Heart left ventricle (tissue), 16 donors: ENCODE results near the gene DES. TPM values are rescaled to one million over a fixed set of nuclear protein-coding genes. Genes with fewer than 3 reads are reported as not detected.

Experiments
- ATAC-seq, 4 donors: fragments of 200-7000 bp; cut with Tn5 transposase; one replicate each; pipeline ENCODE4 v1.9.1; 2020 to 2022; ENCODE audit warnings: moderate library complexity in 4 of 4, mild to moderate bottlenecking in 3 of 4, moderate number of reproducible peaks in 1 of 4
- DNase-seq, 5 donors: peaks; one replicate each; pipeline ENCODE4 v3.0.0-alpha.2; 2020
- H3K27ac ChIP-seq, 12 donors: fragments of 200-600 bp; sonication (generic) in 4 of 12; one replicate each; pipeline versions ENCODE4 v1.5.0 to v1.8.0; 2016 to 2022; ENCODE audit warnings: mild to moderate bottlenecking in 2 of 12
- H3K27me3 ChIP-seq, 9 donors: fragments of 200-600 bp; sonication (generic) in 2 of 9; one replicate each; pipeline versions ENCODE4 v1.5.1 to v1.8.0; 2016 to 2022; ENCODE audit warnings: mild to moderate bottlenecking in 3 of 9
- H3K36me3 ChIP-seq, 9 donors: fragments of 200-600 bp; sonication (generic) in 2 of 9; one replicate each; pipeline versions ENCODE4 v1.5.0 to v1.8.0; 2018 to 2022; ENCODE audit warnings: mild to moderate bottlenecking in 2 of 9
- H3K4me1 ChIP-seq, 12 donors: fragments of 200-600 bp; sonication (generic) in 4 of 12; one replicate each; pipeline versions ENCODE4 v1.5.0 to v1.8.0; 2016 to 2022; ENCODE audit warnings: mild to moderate bottlenecking in 3 of 12
- H3K4me3 ChIP-seq, 12 donors: fragments of 200-600 bp; sonication (generic) in 4 of 12; one replicate each; pipeline versions ENCODE4 v1.5.0 to v1.8.0; 2017 to 2022; ENCODE audit warnings: mild to moderate bottlenecking in 9 of 12, moderate library complexity in 4 of 12
- H3K9me3 ChIP-seq, 12 donors: fragments of 200-600 bp; sonication (generic) in 4 of 12; one replicate each; pipeline versions ENCODE4 v1.5.0 to v1.8.0; 2016 to 2022; ENCODE audit warnings: mild to moderate bottlenecking in 1 of 12
- POLR2A ChIP-seq, 2 donors: fragments of 450-650 bp; IDR thresholded peaks; one replicate each; pipeline ENCODE4 v1.6.1; 2017; ENCODE audit warnings: antibody characterized with exemption in 2 of 2, mild to moderate bottlenecking in 2 of 2, moderate library complexity in 2 of 2
- WGBS, 4 donors: extraction: QIAGEN DNeasy Blood & Tissue Kit in 2 of 4; methylation state at CpG; one replicate each; pipeline versions ENCODE4 v1.1.5 to v1.1.7; 2013 to 2018; 5-methylcytosine and 5-hydroxymethylcytosine counted together
- intact Hi-C, 10 donors: fragments of 100-400 bp; cut with DNase I; formaldehyde crosslinking; loops; one replicate each; pipeline versions ENCODE4 v1.11.1 to v1.14.2; 2022
- polyA plus RNA-seq, 2 donors: library from polyadenylated mRNA; stranded (reverse); fragments of 200-250 nt; gene quantifications; one replicate each; pipeline ENCODE4 v1.2.3, GENCODE V29; 2013
- total RNA-seq, 9 donors: library from RNA; depleted of rRNA in 2 of 9; stranded (reverse); fragments of >200 nt in 2 of 9; fragmentation: NEBNext Ultra II Directional in 3 of 9; extraction: Animal tissue kit (Norgen Biotek cat#: 25700) in 3 of 9; gene quantifications; one replicate each; pipeline versions ENCODE4 v1.1.0 to v1.2.4, GENCODE V29; 2016 to 2023
- TF ChIP-seq, protein P1 (sequence below), 12 donors: fragments of 200-600 bp; sonication (generic) in 4 of 12; IDR thresholded peaks; one replicate each; pipeline versions ENCODE4 v1.5.0 to v1.8.0; 2018 to 2022; ENCODE audit warnings: antibody characterized with exemption in 12 of 12, mild to moderate bottlenecking in 5 of 12
- donor health status: ischemic (EF 13 %, LVEDD 7.1; RV severe dilation, severe dysfunction).
- donor health status: healthy with polysubstance abuse.
- donor health status: DM: no; HTN: yes; CAD: no.
- donor health status: DM: no; HTN: no; CAD: no.
- donor health status: ischemic (EF 25% LVEDD 6.9; RV normal size, moderate dysfunction).
- donor health status: ischemic (EF 25% LVEDD 5.7; RV mildly dilated, moderate dysfunction).
- donor health status: healthy.
- donor health status: DM: yes; HTN: yes; CAD: no.
- donor health status: ischemic (EF 35%, LVEDD 5.7; RV mildly dilated, moderate dysfunction).
- donor health status: nonischemic (EF 11% LVEDD 7.7; RV severe dilation, severe dysfunction).
- donor health status: DM: yes; HTN: yes; CAD: no.
- donor health status: PGD.
- donor health status: ischemic (EF 29% LVEDD 5.4; RV normal size, mild dysfunction).
- donor health status: nonischemic (EF 23%, LVEDD 6.1; RV moderate dilation, normal function).

DES gene
- total and polyA plus RNA-seq, 11 donors = 9,618 to 28,674 (median 17,979) TPM

DNA sequence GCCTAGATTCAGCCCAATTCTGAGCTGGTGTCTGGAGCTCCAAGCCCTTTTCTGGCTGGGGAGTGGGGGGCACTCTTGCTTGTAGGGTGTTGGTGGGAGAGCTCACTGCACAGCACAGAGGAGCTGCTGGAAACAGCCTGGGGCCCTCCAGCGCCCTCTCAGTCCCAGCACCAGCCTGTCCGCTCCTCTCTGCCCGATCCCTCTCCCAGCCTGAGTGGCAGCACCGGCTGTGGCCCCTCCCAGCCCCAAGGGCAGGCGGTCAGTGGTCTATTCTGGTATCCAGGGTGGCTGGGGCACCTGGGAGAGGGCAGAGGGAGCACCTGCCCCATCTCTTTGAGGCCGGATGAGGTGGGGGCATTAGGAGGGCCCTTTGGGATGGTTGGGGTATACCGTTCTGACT is 13.2 kb upstream of the DES start:
- ATAC-seq = peak; percentile 72 to 76 (median 75)
- peak in 1 of 2 donors; percentile 45 for TF ChIP-seq POLR2A (IDR thresholded peaks at IDR 0.05)
- TF ChIP-seq, protein P1, sequence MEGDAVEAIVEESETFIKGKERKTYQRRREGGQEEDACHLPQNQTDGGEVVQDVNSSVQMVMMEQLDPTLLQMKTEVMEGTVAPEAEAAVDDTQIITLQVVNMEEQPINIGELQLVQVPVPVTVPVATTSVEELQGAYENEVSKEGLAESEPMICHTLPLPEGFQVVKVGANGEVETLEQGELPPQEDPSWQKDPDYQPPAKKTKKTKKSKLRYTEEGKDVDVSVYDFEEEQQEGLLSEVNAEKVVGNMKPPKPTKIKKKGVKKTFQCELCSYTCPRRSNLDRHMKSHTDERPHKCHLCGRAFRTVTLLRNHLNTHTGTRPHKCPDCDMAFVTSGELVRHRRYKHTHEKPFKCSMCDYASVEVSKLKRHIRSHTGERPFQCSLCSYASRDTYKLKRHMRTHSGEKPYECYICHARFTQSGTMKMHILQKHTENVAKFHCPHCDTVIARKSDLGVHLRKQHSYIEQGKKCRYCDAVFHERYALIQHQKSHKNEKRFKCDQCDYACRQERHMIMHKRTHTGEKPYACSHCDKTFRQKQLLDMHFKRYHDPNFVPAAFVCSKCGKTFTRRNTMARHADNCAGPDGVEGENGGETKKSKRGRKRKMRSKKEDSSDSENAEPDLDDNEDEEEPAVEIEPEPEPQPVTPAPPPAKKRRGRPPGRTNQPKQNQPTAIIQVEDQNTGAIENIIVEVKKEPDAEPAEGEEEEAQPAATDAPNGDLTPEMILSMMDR (IDR thresholded peaks at IDR 0.05) = peak in 1 of 12 donors; percentile 7
- Histone ChIP-seq H3K9me3 (no peaks in the 10 kb centered on the region), H3K27ac (peak overlapping the region; percentile 83 to 99 (median 92)), H3K4me1 (peaks cover 0 to 63% (median 19%) of the 10 kb centered on the region in 12 donors), H3K36me3 (no peaks in the 10 kb centered on the region), H3K27me3 (peaks cover 0 to 3% (median 0%) of the 10 kb centered on the region in 9 donors), H3K4me3 (peak overlapping the region in 7 of 12 donors; percentile 3 to 37 (median 19))
- WGBS, 4 donors = 42 to 62% (median 46%) methylated on average over 5 to 7 of the region's 7 CpGs
- intact Hi-C loops = loop anchor here in 7 of 10 donors (1.0 to 10.0 kb wide), 13 partner anchors 12 to 220 kb away; partner anchors contain the start of genes SPEG (in 2 of the 7) and SLC4A3 (in 1 of the 7)
- DNase-seq = peak in 4 of 5 donors; percentile 63 to 84 (median 78)

DNA sequence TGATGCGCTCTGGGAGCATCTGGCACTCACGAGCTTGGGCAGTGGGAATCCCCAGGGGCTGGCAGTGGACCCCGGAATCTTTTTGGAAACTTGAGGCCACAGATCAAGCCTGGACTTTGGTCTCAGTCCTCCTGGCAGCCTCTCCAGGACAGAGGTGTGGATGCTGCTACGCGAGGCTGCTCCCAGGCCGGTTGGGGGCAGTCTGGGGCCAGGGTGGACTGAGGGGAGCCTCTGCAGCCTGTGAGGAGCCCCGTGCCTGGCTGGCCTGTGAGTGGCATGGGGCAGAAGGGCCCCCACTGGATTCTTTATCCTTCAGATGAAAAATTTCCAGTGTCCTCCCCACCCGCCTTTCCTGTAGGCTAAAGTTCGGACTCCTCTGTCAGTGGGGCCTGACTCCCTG is 12.7 kb upstream of the DES start:
- peak overlapping the region; percentile 83 to 99 (median 92) for H3K27ac ChIP-seq

GRCh38 chr2:219405958-219406860 is 12.0 kb upstream of the DES start:
- Histone ChIP-seq H3K36me3 (no peaks in the 10 kb centered on the region), H3K9me3 (no peaks in the 10 kb centered on the region), H3K4me3 (no peak overlapping the region), H3K27ac (peak overlapping the region; percentile 83 to 99 (median 92)), H3K27me3 (no peaks in the 10 kb centered on the region), H3K4me1 (peaks cover 0 to 63% (median 19%) of the 10 kb centered on the region in 12 donors)
- 71 to 78% (median 75%) methylated on average over 7 of the region's 7 CpGs for WGBS, 4 donors
- intact Hi-C loops = loop anchor here in 7 of 10 donors (1.0 to 10.0 kb wide), 9 partner anchors 11 to 219 kb away; partner anchors contain the start of genes SPEG (in 2 of the 7) and SLC4A3 (in 1 of the 7)
- ATAC-seq = peak in 2 of 4 donors; percentile 1
- DNase-seq = peak in 1 of 5 donors; percentile 28
- TF ChIP-seq, protein P1 (IDR thresholded peaks at IDR 0.05) = no peak
- no peak for TF ChIP-seq POLR2A (IDR thresholded peaks at IDR 0.05)

More for the DNA sequence above, 12.7 kb upstream of the DES start:
- H3K4me1 ChIP-seq = peaks cover 0 to 63% (median 19%) of the 10 kb centered on the region in 12 donors
- intact Hi-C loops = loop anchor here in 7 of 10 donors (1.0 to 10.0 kb wide), 9 partner anchors 12 to 219 kb away; partner anchors contain the start of genes SPEG (in 2 of the 7) and SLC4A3 (in 1 of the 7)
- peaks cover 0 to 3% (median 0%) of the 10 kb centered on the region in 9 donors for H3K27me3 ChIP-seq
- TF ChIP-seq, protein P1 (IDR thresholded peaks at IDR 0.05) = peak in 10 of 12 donors; percentile 4 to 57 (median 40)
- no peak for TF ChIP-seq POLR2A (IDR thresholded peaks at IDR 0.05)
- 49 to 60% (median 55%) methylated on average over 7 to 9 of the region's 9 CpGs for WGBS, 4 donors
- peak in 4 of 5 donors; percentile 71 to 86 (median 78) for DNase-seq
- H3K9me3 ChIP-seq = no peaks in the 10 kb centered on the region
- H3K4me3 ChIP-seq = peak overlapping the region in 1 of 12 donors; percentile 22
- peak; percentile 68 to 79 (median 74) for ATAC-seq
- no peaks in the 10 kb centered on the region for H3K36me3 ChIP-seq
